GM12875 (cell line): ENCODE results near the gene TMEM200B.
"Not testable (repeated sequence)": the region's sequence is repeated elsewhere in the genome, so short reads cannot be mapped to it uniquely, and the experiment has no call there.

Experiments
- H3K4me3 ChIP-seq: one replicate; pipeline ENCODE4 v1.5.1; 2011; ENCODE audit warnings: low read depth, low read length, control low read depth
- CTCF ChIP-seq: IDR thresholded peaks from 2 replicates; pipeline ENCODE4 v1.5.1; 2011; ENCODE audit warnings: low read depth, mild to moderate bottlenecking, control low read depth, inconsistent platforms, low read length, moderate library complexity, borderline replicate concordance; ENCODE audit not compliant: insufficient read depth

The TMEM200B gene

GRCh38 chr1:29090937-29091618 lies 32.6 kb downstream of the TMEM200B start:
- TF ChIP-seq CTCF: no peak
- H3K4me3 ChIP-seq: no peak overlapping the region

GRCh38 chr1:29084196-29084521 lies 39.5 kb downstream of the TMEM200B start:
- no peak overlapping the region for H3K4me3 ChIP-seq
- no peak for TF ChIP-seq CTCF

- no peak overlapping the region for H3K4me3 ChIP-seq
- TF ChIP-seq CTCF: no peak
These were observed 40.1 kb downstream of the TMEM200B start for GRCh38 chr1:29083317-29084195.

GRCh38 chr1:29082519-29082918 lies 41.2 kb downstream of the TMEM200B start:
- no peak for TF ChIP-seq CTCF
- H3K4me3 ChIP-seq: no peak overlapping the region

GRCh38 chr1:29081201-29081600 lies 42.5 kb downstream of the TMEM200B start:
- H3K4me3 ChIP-seq: no peak overlapping the region
- TF ChIP-seq CTCF: no peak

- not testable (repeated sequence) for H3K4me3 ChIP-seq
These were observed 43.6 kb downstream of the TMEM200B start for GRCh38 chr1:29079916-29080629.

GRCh38 chr1:29077155-29077554 lies 46.5 kb downstream of the TMEM200B start:
- TF ChIP-seq CTCF: no peak

More at GRCh38 chr1:29077155-29077554, 46.5 kb downstream of the TMEM200B start:
- no peak overlapping the region for H3K4me3 ChIP-seq
